ENCODE data around the gene LAMTOR2. TPM values are rescaled to one million over a fixed set of nuclear protein-coding genes. Genes with fewer than 3 reads are reported as not detected.

LAMTOR2 gene
- 10 to 100 TPM; 66.8 to 79.3 (median 73.1) TPM for total RNA-seq

DNA sequence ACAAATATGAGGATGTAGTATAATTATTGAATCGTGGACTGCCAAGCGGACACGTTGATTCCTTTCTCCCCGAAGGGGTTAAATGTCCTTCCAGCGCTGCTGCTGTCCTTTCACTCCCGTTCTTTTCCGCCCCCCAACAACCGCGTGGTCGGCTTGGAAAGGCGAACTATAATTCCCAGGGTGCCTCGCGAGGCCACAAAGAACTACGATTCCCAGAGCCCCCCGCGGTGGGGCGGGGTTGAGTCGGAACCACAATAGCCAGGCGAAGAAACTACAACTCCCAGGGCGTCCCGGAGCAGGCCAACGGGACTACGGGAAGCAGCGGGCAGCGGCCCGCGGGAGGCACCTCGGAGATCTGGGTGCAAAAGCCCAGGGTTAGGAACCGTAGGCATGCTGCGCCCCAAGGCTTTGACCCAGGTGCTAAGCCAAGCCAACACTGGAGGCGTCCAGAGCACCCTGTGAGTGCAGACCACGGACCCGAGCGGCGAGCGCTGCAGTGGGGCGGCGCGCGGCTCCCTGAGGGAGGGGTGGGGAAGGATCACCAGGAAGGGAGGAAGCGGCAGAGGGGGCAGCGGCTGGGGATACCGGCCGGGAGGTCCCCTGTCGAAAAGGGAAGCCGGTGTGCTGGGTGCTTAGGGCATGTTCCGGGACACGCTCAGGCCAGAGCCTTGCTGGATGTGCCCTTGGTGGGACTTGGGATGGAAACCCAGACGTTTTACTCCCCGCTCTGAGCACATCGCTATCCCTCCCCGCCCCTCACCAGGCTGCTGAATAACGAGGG is at the start of gene LAMTOR2:
Gene LAMTOR2, plus strand, starts transcription at position 283 of the 781 bp plus-strand sequence. Its CDS starts 108 bp downstream, at position 391.
- peak within 1 kb of the TSS; percentile 49 to 80 for H3K4me3 ChIP-seq
- H3K4me1 ChIP-seq = peaks cover 0 to 29% (median 8%) of the 10 kb centered on the region in 3 donors
- TF ChIP-seq POLR2A (IDR thresholded peaks at IDR 0.05) (peak; percentile 52 to 56), EP300 (IDR thresholded peaks at IDR 0.05) (no peak), POLR2AphosphoS5 (IDR thresholded peaks at IDR 0.05) (peak; percentile 76), CTCF (IDR thresholded peaks at IDR 0.05) (peak in 2 of 4 experiments; percentile 5 to 18)
- H3K27me3 ChIP-seq = no peaks in the 10 kb centered on the region
- H3K36me3 ChIP-seq = peaks cover 0 to 39% of the 10 kb centered on the region in 2 donors
- peak; percentile 94 for ATAC-seq
- 0% methylated on average over 3 to 6 of the region's 53 CpGs for WGBS, 2 donors (ENCODE audit: low coverage in 1 of 2)
- H3K27ac ChIP-seq = peak within 1 kb of the TSS; percentile 54 to 96 (median 94)
- no peaks in the 10 kb centered on the region for H3K9me3 ChIP-seq

DNA sequence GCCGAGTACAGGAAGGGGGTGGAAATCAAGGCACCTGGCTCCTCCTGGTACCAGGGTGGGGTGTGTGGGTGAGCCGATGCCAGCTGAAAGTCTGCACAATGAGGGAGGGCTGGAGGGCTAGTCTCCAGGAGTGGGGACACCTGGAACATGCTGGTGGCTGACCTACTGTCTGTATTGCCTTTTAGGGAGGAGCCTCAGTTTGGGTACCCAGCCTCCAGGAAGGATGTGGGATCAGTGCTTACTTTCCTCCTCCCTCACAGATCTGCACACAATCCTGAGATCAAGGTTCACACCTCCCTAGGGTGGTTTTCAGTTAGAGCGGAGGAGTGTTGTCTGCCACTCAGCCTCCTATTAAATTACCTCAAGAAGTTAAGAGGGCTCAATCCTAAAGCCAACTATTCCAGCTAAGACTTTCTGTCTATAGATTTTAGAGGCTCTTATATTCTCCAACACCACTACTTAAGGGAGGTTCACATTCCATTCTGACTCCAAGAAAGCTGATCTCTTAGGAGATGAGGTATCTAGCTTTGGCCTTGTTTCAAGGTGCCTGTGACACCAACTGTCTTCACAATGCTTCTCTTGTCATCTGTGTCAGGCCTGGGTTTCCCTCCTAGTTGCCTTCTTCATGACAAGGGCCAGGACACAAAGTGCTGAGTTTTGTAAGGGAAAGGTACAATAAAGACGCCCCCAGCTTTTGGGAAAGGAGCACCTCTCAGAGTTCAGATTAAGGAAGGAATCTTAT is 49.6 kb upstream of the LAMTOR2 start:
- peak; percentile 19 for ATAC-seq
- no peak for TF ChIP-seq CTCF (IDR thresholded peaks at IDR 0.05)
- TF ChIP-seq EP300 (IDR thresholded peaks at IDR 0.05) = no peak
- TF ChIP-seq POLR2AphosphoS5 (IDR thresholded peaks at IDR 0.05) = no peak
- TF ChIP-seq POLR2A (IDR thresholded peaks at IDR 0.05) = no peak
- no peak overlapping the region for H3K4me3 ChIP-seq
- 100% methylated on average over 1 to 2 of the region's 4 CpGs for WGBS, 2 donors (ENCODE audit: low coverage in 1 of 2)
- H3K9me3 ChIP-seq = no peaks in the 10 kb centered on the region
- no peaks in the 10 kb centered on the region for H3K27me3 ChIP-seq
- no peaks in the 10 kb centered on the region for H3K4me1 ChIP-seq
- peaks cover 0 to 23% of the 10 kb centered on the region in 2 donors for H3K36me3 ChIP-seq
- no peak overlapping the region for H3K27ac ChIP-seq

- Histone ChIP-seq H3K36me3 (peaks cover 0 to 41% of the 10 kb centered on the region in 2 donors), H3K4me3 (no peak overlapping the region), H3K9me3 (no peaks in the 10 kb centered on the region), H3K27me3 (no peaks in the 10 kb centered on the region), H3K27ac (no peak overlapping the region), H3K4me1 (no peaks in the 10 kb centered on the region)
- TF ChIP-seq EP300 (IDR thresholded peaks at IDR 0.05) = no peak
- TF ChIP-seq POLR2A (IDR thresholded peaks at IDR 0.05) = no peak
- TF ChIP-seq POLR2AphosphoS5 (IDR thresholded peaks at IDR 0.05) = no peak
- no peak for ATAC-seq
- WGBS, 2 donors (ENCODE audit: low coverage in 1 of 2) = 52 to 100% methylated on average over 1 to 7 of the region's 7 CpGs
These were observed 47.8 kb upstream of the LAMTOR2 start for GRCh38 chr1:156006666-156007376.

- 49 to 64% methylated on average over 2 to 3 of the region's 3 CpGs for WGBS, 2 donors (ENCODE audit: low coverage in 1 of 2)
- no peaks in the 10 kb centered on the region for H3K9me3 ChIP-seq
- no peak for ATAC-seq
- H3K27me3 ChIP-seq = no peaks in the 10 kb centered on the region
- H3K36me3 ChIP-seq = peaks cover 0 to 67% of the 10 kb centered on the region in 2 donors
- H3K27ac ChIP-seq = no peak overlapping the region
- no peak for TF ChIP-seq POLR2A (IDR thresholded peaks at IDR 0.05)
- TF ChIP-seq CTCF (IDR thresholded peaks at IDR 0.05) = no peak
- TF ChIP-seq POLR2AphosphoS5 (IDR thresholded peaks at IDR 0.05) = no peak
- no peak for TF ChIP-seq EP300 (IDR thresholded peaks at IDR 0.05)
- no peak overlapping the region for H3K4me3 ChIP-seq
- H3K4me1 ChIP-seq = no peaks in the 10 kb centered on the region
These were observed 45.2 kb upstream of the LAMTOR2 start for GRCh38 chr1:156009404-156009803.

Data from gastroesophageal sphincter (tissue), 4 donors.